LNCaP clone FGC (cell line): ENCODE measurements around the gene GNB1.

Experiments
- DNase-seq: peaks from one replicate; pipeline ENCODE4 v3.0.0-alpha.2; 2011; ENCODE audit warnings: low read depth
- H3K4me3 ChIP-seq: 2 replicates; pipeline ENCODE4 v1.5.1; 2011; ENCODE audit warnings: mild to moderate bottlenecking, low read depth, low read length, control low read depth
- CTCF ChIP-seq: IDR thresholded peaks from 2 replicates; pipeline ENCODE4 v1.5.1; 2012; ENCODE audit warnings: mild to moderate bottlenecking; ENCODE audit not compliant: control insufficient read depth, insufficient read depth; ENCODE audit errors: extremely low read depth

The GNB1 gene

DNA sequence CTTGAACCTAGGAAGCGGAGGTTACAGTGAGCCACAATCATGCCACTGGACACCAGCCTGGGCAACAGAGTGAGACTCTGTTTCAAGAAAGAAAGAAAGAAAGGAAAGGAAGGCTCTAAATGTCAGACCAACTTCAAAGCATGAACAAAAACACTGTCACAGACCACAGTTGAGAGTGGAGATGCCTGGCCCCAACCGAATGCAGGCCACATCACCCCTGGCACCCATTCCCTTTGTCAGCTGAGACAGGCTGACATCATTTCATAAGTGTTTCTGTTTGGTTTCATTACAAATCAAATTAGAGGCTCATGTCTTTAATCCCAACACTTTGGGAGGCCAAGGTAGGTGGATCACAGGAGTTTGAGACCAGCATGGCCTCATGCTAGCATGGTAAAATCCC lies 84.0 kb downstream of the GNB1 start:
- H3K4me3 ChIP-seq, result no peak overlapping the region
- no peak for TF ChIP-seq CTCF
- DNase-seq, result no peak

DNA sequence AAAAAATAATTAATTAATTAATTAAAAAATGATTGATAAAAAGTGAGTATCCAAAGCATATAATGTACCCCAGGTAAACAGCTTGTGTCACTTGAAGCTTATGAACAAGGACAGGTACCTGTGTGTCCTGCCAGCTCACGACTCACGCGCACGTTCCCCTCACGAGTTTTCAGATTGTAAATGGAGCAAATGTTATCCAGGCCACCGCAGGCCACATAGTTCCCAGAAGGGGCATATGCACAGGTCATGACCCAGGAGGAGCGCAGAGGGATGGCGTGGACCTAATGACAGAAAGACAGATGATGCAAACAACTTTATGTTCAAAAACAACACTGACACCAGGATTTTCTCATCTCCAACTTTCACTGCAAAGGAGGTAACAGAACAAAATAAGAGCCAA lies 86.6 kb downstream of the GNB1 start:
- no peak for TF ChIP-seq CTCF
- H3K4me3 ChIP-seq, result no peak overlapping the region
- DNase-seq, result no peak

GRCh38 chr1:1802871-1803270 lies 88.0 kb downstream of the GNB1 start:
- no peak for TF ChIP-seq CTCF
- DNase-seq, result no peak
- H3K4me3 ChIP-seq, result no peak overlapping the region

- no peak for DNase-seq
- H3K4me3 ChIP-seq, result no peak overlapping the region
- no peak for TF ChIP-seq CTCF
Measured at GRCh38 chr1:1799716-1800115, 91.2 kb downstream of the GNB1 start.

GRCh38 chr1:1797731-1798341 lies 93.1 kb downstream of the GNB1 start:
- TF ChIP-seq CTCF, result no peak
- no peak for DNase-seq
- H3K4me3 ChIP-seq, result no peak overlapping the region

GRCh38 chr1:1796466-1796865 lies 94.4 kb downstream of the GNB1 start:
- no peak overlapping the region for H3K4me3 ChIP-seq
- peak; percentile 12; the same call in 1 of the 2 replicates for TF ChIP-seq CTCF
- no peak for DNase-seq

- TF ChIP-seq CTCF, result no peak
- DNase-seq, result no peak
- no peak overlapping the region for H3K4me3 ChIP-seq
Measured at GRCh38 chr1:1794999-1795398, 95.9 kb downstream of the GNB1 start.
